EL (cell line): Measurements from ENCODE around the gene RFPL4A.

ENCODE experiments used
- DNase-seq: peaks from one replicate; pipeline ENCODE4 v3.0.0-alpha.2; 2016

RFPL4A gene

GRCh38 chr19:55809381-55810058 is 50.6 kb downstream of the RFPL4A start:
- DNase-seq, result peak; percentile 68

- no peak for DNase-seq
These were observed 52.4 kb downstream of the RFPL4A start for GRCh38 chr19:55811340-55811739.

DNA sequence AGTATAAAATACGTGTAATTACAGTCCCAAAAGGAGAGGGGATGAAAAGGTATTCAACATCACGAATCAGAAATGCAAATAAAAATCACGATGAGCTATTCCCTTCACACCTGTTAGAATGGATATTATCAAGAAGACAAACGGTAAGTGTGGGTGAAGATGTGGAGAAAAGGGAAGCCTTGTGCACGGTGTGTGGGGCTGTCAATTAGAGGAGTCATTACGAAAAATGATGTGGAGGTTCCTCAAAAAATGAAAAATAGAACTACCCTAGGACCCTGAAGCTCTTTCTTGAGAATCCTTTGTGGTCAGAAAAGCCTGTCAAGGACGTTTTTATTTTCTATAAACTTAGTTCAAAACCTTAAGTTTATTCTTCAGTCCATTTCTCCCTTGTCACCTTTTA is 53.6 kb downstream of the RFPL4A start:
- DNase-seq, result no peak
